ENCODE data around the gene ACE.

DNA sequence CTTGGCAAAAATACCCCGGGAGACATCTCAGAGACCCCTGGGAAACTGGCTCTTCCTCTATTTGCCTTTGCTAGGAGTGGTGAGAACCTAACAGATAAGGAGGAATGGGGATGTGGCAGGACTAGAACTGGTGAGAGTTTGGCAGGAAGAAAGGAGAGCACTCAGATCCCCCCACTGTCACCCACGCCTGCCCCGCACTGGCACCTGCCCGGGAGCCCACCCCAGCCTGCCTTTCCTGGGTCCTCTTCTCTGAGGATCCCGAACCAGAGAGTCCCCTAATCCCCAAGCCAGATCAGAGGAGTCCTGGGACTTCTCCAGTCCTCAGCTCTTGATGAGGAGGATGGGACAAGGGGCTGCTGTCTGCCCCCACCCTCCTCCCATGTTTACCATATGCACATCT is 50.0 kb downstream of the ACE start:
- TF ChIP-seq YY1 (IDR thresholded peaks at IDR 0.05; ENCODE audit: insufficient read depth, insufficient read length) (no peak), SUZ12 (IDR thresholded peaks at IDR 0.05; ENCODE audit: extremely low read depth, insufficient read depth, insufficient read length) (no peak), ZNF274 (IDR thresholded peaks at IDR 0.05; ENCODE audit: low read depth, low read length) (no peak)
